GM12878 (cell line): Measurements from ENCODE around the gene STATH. TPM values are rescaled to one million over a fixed set of nuclear protein-coding genes. Genes with fewer than 3 reads are reported as not detected.

Experiments used
- ATAC-seq: fragments of 200-7000 bp; cut with Tn5 transposase; 3 replicates; pipeline ENCODE4 v1.9.1; 2020; ENCODE audit warnings: mild to moderate bottlenecking, moderate library complexity
- BruUV-seq: library from RNA; stranded (reverse); fragments of 400-500 nt; replicated peaks from 2 replicates; lab custom pipeline; 2021; lab: Mats Ljungman, UMichigan
- CTCF ChIA-PET: fragments of 300-600 bp; sonication (Branson Sonifier 250); formaldehyde crosslinking; extraction: SDS; loops from one replicate; lab custom pipeline; 2021; ENCODE audit warnings: inconsistent platforms; lab: Yijun Ruan, JAX
- POLR2A ChIA-PET: fragments of 350-600 bp; formaldehyde crosslinking; extraction: SDS; loops from one replicate; lab custom pipeline; 2021; ENCODE audit warnings: inconsistent platforms; lab: Charles Lee
- RAD21 ChIA-PET: fragments of 300-600 bp; sonication (Branson Sonifier 250); formaldehyde crosslinking; loops from one replicate; lab custom pipeline; 2023; ENCODE audit warnings: antibody characterized with exemption; ENCODE audit not compliant: unreplicated experiment; lab: Charles Lee
- SMC1A ChIA-PET: fragments of 300-600 bp; sonication (Branson Sonifier 250); formaldehyde crosslinking; loops from one replicate; lab custom pipeline; 2023; ENCODE audit not compliant: unreplicated experiment, uncharacterized antibody; lab: Charles Lee
- DNase-seq: peaks from one replicate; pipeline ENCODE4 v3.0.0-alpha.2; 2011; ENCODE audit warnings: low read depth, low spot score
- FAIRE-seq: peaks from 3 replicates; lab custom pipeline; 2011; peaks lifted over from hg19 to GRCh38; lab: Jason Lieb, UNC
- H2AFZ ChIP-seq: 2 replicates; pipeline ENCODE4 v1.6.0; 2011; ENCODE audit warnings: low read depth, low read length, control low read depth; ENCODE audit not compliant: control insufficient read depth
- H3K27ac ChIP-seq: 2 replicates; pipeline ENCODE4 v1.5.1; 2011; ENCODE audit warnings: control low read depth; ENCODE audit not compliant: control insufficient read depth, insufficient read depth
- H3K27me3 ChIP-seq, 2 experiments: replicated peaks in 1 of 2; 2 replicates each; pipeline versions ENCODE4 v1.6.0 to v1.6.1; 2011; ENCODE audit warnings: low read length in 1 of 2; ENCODE audit not compliant: control insufficient read depth in 2 of 2, insufficient read depth in 2 of 2
- H3K36me3 ChIP-seq, 2 experiments: 2 replicates each; pipeline ENCODE4 v1.5.1; 2011; ENCODE audit warnings: low read length in 1 of 2; ENCODE audit not compliant: control insufficient read depth in 2 of 2, insufficient read depth in 2 of 2
- H3K4me1 ChIP-seq: 2 replicates; pipeline ENCODE4 v1.6.1; 2011; ENCODE audit warnings: mild to moderate bottlenecking, low read length, moderate library complexity, mixed read lengths; ENCODE audit not compliant: control insufficient read depth, insufficient read depth
- H3K4me2 ChIP-seq: 2 replicates; pipeline ENCODE4 v1.6.0; 2011; ENCODE audit warnings: control low read depth; ENCODE audit not compliant: control insufficient read depth, insufficient read depth
- H3K4me3 ChIP-seq: fragments of 200-600 bp; sonication (generic); 2 replicates; pipeline ENCODE4 v1.5.1; 2016
- H3K79me2 ChIP-seq: 2 replicates; pipeline ENCODE4 v1.6.0; 2011; ENCODE audit warnings: low read length; ENCODE audit not compliant: control insufficient read depth, insufficient read depth
- H3K9ac ChIP-seq: 2 replicates; pipeline ENCODE4 v1.8.0; 2011; ENCODE audit warnings: low read length, control low read depth, mixed read lengths; ENCODE audit not compliant: control insufficient read depth, insufficient read depth
- H3K9me3 ChIP-seq: replicated peaks from 3 replicates; pipeline ENCODE4 v1.5.1; 2011; ENCODE audit warnings: mild to moderate bottlenecking, low read length; ENCODE audit not compliant: control insufficient read depth, insufficient read depth
- H4K20me1 ChIP-seq: 2 replicates; pipeline ENCODE4 v1.6.0; 2011; ENCODE audit not compliant: control insufficient read depth, insufficient read depth
- ATF2 ChIP-seq: IDR thresholded peaks from 2 replicates; pipeline ENCODE4 v1.6.1; 2012; ENCODE audit warnings: low read length, inconsistent platforms
- CEBPB ChIP-seq, 2 experiments: fragments of 150-350 bp in 1 of 2; IDR thresholded peaks; 2 replicates each; pipeline ENCODE4 v1.6.1; 2012 to 2014; ENCODE audit warnings: low read depth in 2 of 2, low read length in 2 of 2, borderline replicate concordance in 1 of 2, inconsistent platforms in 1 of 2
- CHD1 ChIP-seq: IDR thresholded peaks from 2 replicates; pipeline ENCODE4 v1.6.1; 2012; ENCODE audit warnings: low read depth, low read length, improper control_type of control experiment
- CUX1 ChIP-seq: IDR thresholded peaks from 2 replicates; pipeline ENCODE4 v1.6.1; 2012; ENCODE audit warnings: improper control_type of control experiment, low read depth, low read length; ENCODE audit not compliant: insufficient replicate concordance
- E2F4 ChIP-seq: IDR thresholded peaks from 2 replicates; pipeline ENCODE4 v1.6.1; 2012; ENCODE audit warnings: low read depth, low read length, improper control_type of control experiment
- ESRRA ChIP-seq: IDR thresholded peaks from 2 replicates; pipeline ENCODE4 v1.6.1; 2012; ENCODE audit warnings: mild to moderate bottlenecking, low read length, improper control_type of control experiment
- FOS ChIP-seq: IDR thresholded peaks from 3 replicates; pipeline ENCODE4 v1.6.1; 2011; ENCODE audit warnings: borderline replicate concordance; ENCODE audit not compliant: insufficient read length; ENCODE audit errors: extremely low read depth
- HDGF ChIP-seq: fragments of 450-650 bp; IDR thresholded peaks from 2 replicates; pipeline ENCODE4 v1.6.1; 2016; ENCODE audit warnings: antibody characterized with exemption
- POLR2AphosphoS5 ChIP-seq: IDR thresholded peaks from 2 replicates; pipeline ENCODE4 v1.6.1; 2011; ENCODE audit warnings: mild to moderate bottlenecking, low read length, inconsistent platforms
- RB1 ChIP-seq: fragments of 450-650 bp; formaldehyde crosslinking; IDR thresholded peaks from 2 replicates; pipeline ENCODE4 v1.6.1; 2017; ENCODE audit warnings: mild to moderate bottlenecking, borderline replicate concordance
- SREBF1 ChIP-seq: IDR thresholded peaks from 2 replicates; pipeline ENCODE4 v1.6.1; 2012; ENCODE audit warnings: mild to moderate bottlenecking, low read length
- TCF3 ChIP-seq: IDR thresholded peaks from 2 replicates; pipeline ENCODE4 v1.6.1; 2012; ENCODE audit warnings: low read depth, mild to moderate bottlenecking, low read length, borderline replicate concordance; ENCODE audit not compliant: insufficient read depth
- ZBTB11 ChIP-seq: fragments of 450-650 bp; formaldehyde crosslinking; IDR thresholded peaks from 2 replicates; pipeline ENCODE4 v1.5.0; 2022; ENCODE audit warnings: mild to moderate bottlenecking, missing genetic modification characterization
- ZNF274 ChIP-seq: IDR thresholded peaks from one replicate; pipeline ENCODE4 v1.8.0; 2011; ENCODE audit not compliant: insufficient read length, insufficient read depth
- WGBS: methylation state at CpG from one replicate; pipeline ENCODE4 v1.1.6; 2016; ENCODE audit warnings: low lambda C conversion rate; ENCODE audit not compliant: insufficient replicate concordance, insufficient coverage; ENCODE audit errors: missing lambda C conversion rate; 5-methylcytosine and 5-hydroxymethylcytosine counted together
- in situ Hi-C: fragments of 300-500 bp; cut with MboI; formaldehyde crosslinking; loops from 9 replicates; pipeline ENCODE4 v1.14.3; 2018; ENCODE audit warnings: mixed read lengths
- intact Hi-C: fragments of 100-400 bp; cut with micrococcal nuclease; formaldehyde crosslinking; loops from one replicate; pipeline ENCODE4 v1.14.2; 2022; ENCODE audit not compliant: unreplicated experiment
- polyA plus RNA-seq, 11 experiments: library from polyadenylated mRNA; depleted of rRNA in 4 of 11; unstranded in 6 of 11; stranded (reverse) in 5 of 11; fragments of >200 nt; fragmentation: Nextera tagmentation in 4 of 11; fragmentation: Illumina TruSeq in 1 of 11; extraction: Ambion mirVana in 4 of 11; extraction: Trizol in 1 of 11; gene quantifications; 1 replicate in 1 of 11; 2 replicates in 10 of 11; pipeline versions ENCODE4 v1.2.1 to v1.2.3, GENCODE V29; 2011 to 2016; ENCODE audit warnings: inconsistent platforms in 2 of 11, missing spikeins in 2 of 11, low read depth in 1 of 11
- total RNA-seq, 4 experiments: library from RNA; depleted of rRNA in 3 of 4; stranded (reverse); fragments of >200 nt in 3 of 4; fragmentation: Illumina TruSeq in 1 of 4; extraction: Trizol in 1 of 4; gene quantifications; 2 replicates each; pipeline versions ENCODE4 v1.2.1 to v1.2.3, GENCODE V29; 2013 to 2021

Gene STATH
- total and polyA plus RNA-seq, 10 of the 15 experiments (the other 5 are each of a cell fraction or from before 2014, with no cell fraction given) = 0.21 TPM; not detected in 9

GRCh38 chr4:70000711-70001110 lies 4.9 kb downstream of the STATH start:
- ATAC-seq = peak; percentile 50
- POLR2A ChIA-PET = no interaction called here
- BruUV-seq = no TSS peak
- Histone ChIP-seq H2AFZ (no peak overlapping the region), H3K27ac (no peak overlapping the region), H4K20me1 (no peaks in the 10 kb centered on the region), H3K79me2 (no peaks in the 10 kb centered on the region), H3K9me3 (no peaks in the 10 kb centered on the region), H3K4me2 (no peak overlapping the region), H3K4me3 (no peak overlapping the region), H3K4me1 (no peaks in the 10 kb centered on the region), H3K36me3 (no peaks in the 10 kb centered on the region), H3K27me3 (no peaks in the 10 kb centered on the region), H3K9ac (no peak overlapping the region)
- no peak for DNase-seq
- FAIRE-seq = no peak
- RAD21 ChIA-PET = no interaction called here
- WGBS = 5% methylated on average over 1 of the region's 1 CpG
- SMC1A ChIA-PET = interaction anchor here (0.8 kb wide), 1 partner anchor 128 kb away, joined by 3 read pairs; no protein-coding TSS in a partner anchor
- intact Hi-C loops = no loop called here
- in situ Hi-C loops = no loop called here
- CTCF ChIA-PET = no interaction called here
- TF ChIP-seq HDGF (no peak), ZBTB11 (CRISPR knock-in tag) (no peak), E2F4 (no peak), FOS (no peak), SREBF1 (no peak), ATF2 (no peak), ESRRA (no peak), CEBPB (IDR thresholded peaks at IDR 0.05; ENCODE audit: borderline replicate concordance in 1 of 2, low read depth in 2 of 2, low read length in 2 of 2) (no peak), POLR2AphosphoS5 (no peak), ZNF274 (no peak), RB1 (no peak), CUX1 (no peak), CHD1 (no peak), TCF3 (no peak)
